Measurements from ENCODE around the gene GADD45A.
"Not testable (repeated sequence)": the region's sequence is repeated elsewhere in the genome, so short reads cannot be mapped to it uniquely, and the experiment has no call there.

The GADD45A gene, protein sequence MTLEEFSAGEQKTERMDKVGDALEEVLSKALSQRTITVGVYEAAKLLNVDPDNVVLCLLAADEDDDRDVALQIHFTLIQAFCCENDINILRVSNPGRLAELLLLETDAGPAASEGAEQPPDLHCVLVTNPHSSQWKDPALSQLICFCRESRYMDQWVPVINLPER

DNA sequence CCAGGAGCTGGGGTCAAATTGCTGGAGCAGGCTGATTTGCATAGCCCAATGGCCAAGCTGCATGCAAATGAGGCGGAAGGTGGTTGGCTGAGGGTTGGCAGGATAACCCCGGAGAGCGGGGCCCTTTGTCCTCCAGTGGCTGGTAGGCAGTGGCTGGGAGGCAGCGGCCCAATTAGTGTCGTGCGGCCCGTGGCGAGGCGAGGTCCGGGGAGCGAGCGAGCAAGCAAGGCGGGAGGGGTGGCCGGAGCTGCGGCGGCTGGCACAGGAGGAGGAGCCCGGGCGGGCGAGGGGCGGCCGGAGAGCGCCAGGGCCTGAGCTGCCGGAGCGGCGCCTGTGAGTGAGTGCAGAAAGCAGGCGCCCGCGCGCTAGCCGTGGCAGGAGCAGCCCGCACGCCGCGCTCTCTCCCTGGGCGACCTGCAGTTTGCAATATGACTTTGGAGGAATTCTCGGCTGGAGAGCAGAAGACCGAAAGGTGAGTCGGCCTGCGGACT, at the start of gene GADD45A:
Gene GADD45A, plus strand, starts transcription at position 135 of the 491 bp plus-strand sequence. Its CDS starts 294 bp downstream, at position 429.
- DNase-seq = peak; percentile 99

DNA sequence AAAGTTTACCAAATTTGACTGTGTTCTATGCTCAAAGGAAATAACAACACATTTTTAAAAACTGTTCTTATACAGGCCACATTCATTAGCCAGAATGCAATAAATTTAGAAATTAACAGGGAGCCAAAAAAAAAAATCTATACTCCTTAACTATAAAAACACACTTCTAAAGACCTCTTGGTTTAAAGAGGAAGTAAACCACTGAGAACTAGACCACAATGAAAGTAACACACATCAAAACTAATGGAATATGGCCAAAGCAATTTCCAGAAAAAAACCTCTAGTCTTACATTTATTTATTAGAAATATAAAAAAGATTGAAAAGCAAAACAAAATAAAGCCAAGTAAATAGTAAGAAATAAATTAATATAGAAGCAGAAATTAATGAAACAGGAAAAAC, 48.9 kb upstream of the GADD45A start:
- no peak for DNase-seq

DNA sequence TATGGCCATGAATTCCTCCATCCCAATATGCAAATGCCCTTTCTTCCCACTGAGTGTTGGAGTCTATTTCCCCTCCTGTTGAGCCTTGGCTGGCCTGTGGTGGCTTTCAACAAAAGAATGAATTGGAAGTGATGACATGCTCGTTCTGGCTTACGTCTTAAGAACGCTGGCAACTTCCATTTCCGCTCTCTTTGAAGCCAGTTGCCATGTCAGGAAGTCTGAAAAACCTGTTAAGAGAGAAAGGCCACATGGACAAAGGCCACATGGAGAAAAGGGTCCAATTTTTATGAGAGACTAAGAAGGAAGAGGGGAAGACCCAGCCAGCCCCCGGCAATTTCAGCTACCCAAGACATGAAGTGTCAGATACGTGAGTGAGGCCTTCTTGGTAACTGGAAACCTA, 45.6 kb upstream of the GADD45A start:
- no peak for DNase-seq

DNA sequence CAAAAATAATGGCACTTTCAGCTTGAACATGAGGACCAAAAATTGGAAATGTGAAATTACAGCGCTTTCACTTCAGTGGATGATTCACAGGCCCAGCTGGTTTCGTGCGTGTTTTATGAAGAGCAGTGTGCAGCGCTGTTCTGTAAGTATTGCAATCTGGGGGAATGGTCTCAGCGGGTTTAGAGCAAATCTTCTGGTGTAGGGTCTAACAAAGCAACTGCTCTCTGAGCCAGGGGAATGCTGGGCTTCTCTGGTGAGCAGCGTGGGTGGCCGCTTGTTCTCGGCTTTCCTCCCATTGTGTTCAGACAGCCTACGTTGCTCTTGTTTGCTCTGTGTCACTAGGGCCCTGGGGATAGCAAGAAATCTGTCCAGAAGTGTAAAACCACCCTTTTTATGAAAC, 42.4 kb upstream of the GADD45A start:
- no peak for DNase-seq

DNA sequence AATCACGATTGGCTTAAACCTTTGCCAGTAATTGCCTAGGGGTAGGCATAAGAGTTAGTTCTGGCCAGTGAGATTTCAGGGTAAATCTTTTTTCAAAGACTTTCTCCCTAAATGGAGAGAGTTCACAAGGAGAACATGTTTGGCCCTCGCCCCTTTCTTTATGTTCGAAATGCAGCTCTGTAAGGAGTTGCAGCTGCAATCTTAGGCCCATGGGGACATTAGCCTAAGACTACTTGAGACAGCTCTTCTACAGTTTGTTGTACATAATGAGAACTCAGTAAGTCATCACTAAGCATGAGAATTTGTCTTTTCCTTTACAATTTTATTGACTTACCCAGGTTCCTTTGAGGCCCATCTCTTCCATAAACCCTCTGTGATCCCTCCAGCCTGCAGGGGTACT, 40.4 kb upstream of the GADD45A start:
- DNase-seq = no peak

DNA sequence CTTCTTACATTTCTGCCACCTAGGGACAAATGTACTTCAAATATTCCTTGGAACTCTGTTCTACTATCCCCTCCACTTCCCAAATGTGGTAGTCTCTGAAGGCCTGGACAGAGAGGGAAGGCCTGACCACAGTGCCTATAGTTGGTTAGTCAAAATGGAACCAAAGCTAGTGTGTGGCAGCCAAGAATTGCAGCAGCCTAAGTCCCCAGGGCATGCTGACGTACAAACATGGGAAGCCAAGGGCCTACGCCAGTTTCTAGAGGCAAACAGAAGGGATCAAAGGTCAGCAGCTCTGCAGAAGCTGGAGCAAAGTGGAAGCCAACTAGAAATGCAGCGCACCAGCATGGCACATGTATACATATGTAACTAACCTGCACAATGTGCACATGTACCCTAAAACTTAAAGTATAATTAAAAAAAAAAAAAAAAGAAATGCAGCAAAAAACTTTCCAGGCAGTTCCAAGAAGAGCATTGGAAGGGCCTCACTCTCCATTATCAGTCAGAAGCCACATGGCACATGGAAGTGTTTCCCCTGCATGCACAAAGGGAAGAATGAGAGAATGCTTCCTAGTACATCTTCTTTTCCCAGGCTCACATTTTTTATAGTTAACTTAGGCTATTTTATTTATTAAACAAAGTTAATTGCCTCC, 39.4 kb upstream of the GADD45A start:
- no peak for DNase-seq

DNA sequence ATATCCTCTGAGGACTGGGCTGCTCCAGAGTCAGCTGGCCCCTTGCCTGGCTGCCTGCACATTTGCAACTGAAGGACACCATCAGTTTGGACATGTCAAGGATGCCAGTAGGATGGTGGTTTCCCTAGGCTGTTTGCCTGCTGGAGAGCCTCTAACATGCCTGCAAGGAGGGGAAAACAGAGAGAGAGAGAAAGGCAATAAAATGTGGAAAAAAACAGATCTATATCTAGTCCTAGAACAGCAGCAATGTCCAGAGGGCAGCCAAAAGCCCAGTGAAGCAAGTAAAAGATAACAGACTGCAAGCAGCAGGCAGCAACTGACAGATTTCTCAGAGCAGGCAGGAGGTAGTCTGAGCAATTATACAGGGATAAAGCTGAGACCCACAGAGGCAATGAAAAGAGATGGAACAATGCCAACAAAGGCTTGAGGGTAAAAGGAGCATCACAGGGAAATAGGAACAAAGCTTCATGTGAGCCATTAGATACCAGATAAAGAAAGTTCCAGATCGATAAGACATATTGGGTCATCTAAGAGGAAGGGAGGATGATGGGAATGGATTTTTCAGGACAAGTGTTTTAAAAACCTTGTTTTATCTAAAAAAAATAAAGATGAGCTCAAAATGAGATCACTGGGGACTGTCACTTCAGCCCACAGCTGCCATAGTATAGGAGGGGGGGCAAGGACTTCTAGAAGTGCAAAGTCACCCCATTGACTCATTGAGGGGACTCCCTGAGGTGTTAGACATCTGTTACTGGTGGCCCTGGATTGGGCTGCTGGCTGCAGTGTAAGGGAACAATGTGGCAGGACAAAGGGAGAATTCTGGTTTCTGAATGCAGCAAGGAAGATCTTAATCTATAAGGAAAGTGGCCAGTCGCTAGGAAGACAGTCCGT, 38.6 kb upstream of the GADD45A start:
- no peak for DNase-seq

DNA sequence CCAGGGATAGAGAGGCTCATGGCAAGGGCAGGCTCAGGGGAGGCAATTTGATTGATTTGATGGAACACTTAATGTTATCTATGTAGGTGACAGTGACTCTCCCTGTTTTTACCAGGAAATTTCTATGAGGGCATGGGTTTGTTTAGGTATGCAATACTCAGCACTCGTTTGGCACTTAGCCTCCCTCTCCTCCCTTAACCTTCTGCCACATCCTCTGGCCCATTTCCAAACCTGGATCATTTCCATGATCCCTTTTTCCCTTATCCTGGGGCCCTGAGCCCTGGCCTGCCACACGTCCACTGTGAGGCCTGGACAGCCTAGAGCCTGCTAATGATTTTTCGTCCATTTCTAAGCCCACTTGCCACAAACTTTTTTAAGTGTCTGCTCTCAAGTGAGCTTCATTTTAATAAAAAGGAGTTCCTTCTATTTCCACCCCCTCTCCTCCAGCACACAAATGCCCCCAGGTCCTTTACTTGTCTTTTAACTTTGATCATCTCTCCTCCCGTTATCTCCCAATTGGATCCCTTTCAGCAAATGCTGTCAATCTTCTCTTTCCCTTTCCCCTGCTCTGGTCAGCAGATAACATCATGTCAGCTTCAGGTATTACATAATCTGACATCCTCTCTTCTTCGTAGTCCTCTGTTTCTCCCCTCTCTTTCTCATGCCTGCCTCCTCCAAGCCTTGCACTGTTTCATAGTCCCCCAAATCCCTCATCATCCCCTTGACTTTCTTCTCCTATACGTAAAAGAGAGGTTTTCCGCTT, 37.8 kb upstream of the GADD45A start:
- DNase-seq = no peak

DNA sequence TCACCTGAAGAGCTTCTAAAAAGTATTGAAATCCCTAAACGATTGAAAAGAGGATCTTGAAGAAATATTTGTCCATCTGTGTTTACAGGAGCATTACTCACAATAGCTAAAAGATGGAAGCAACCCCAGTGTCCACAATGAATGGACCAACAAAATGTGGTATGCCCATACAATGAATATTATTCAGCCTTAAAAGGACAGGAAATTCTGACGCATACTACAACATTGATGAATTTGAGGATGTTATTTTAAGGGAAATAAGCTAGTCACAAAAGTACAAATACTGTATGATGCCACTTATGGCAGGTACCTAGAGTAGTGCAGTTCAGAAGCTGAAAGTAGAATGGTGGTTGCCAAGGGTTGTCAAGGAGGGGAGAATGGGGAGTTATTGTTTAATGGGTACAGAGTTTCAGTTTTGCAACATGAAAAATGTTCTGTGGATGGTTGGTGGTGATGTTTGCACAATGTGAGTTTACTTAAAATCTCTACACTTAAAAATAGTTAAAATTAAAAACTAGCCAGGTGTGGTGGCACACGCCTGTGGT, 37.1 kb upstream of the GADD45A start:
- DNase-seq = no peak

DNA sequence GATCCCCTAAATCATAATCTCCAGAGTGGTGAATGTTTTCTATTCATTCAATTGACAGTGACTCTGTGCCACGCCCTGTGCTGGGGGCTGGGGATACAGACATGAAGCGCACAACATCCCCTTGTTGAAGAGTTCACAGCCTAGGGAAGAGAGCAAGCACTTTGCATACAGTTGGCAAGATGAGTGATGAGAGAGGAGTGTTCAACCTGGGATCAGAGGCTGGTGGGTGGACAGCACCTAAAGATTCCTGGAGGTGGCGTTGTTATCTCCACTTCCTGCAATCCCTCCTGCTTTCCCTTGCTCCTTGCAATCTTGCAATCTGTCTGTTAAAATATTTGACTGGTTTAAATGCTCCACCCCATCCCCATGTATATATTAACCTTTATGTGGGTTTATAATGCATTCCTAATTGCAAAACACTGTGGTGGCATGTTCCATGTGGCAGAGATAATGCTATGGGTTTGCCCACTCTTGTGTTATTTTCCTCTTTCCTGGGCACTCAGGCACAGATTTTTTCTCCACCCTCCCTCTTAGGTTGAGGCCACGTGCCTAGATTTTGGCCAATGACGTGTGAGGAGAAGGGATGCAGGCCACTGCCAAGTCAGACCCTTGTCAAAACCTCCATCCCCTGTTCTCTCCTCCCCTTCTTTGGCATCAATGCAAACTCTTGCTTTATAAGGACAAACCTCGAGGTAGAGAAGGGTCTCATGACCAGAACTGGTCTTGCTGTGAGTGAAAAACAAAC, 36.2 kb upstream of the GADD45A start:
- no peak for DNase-seq

DNA sequence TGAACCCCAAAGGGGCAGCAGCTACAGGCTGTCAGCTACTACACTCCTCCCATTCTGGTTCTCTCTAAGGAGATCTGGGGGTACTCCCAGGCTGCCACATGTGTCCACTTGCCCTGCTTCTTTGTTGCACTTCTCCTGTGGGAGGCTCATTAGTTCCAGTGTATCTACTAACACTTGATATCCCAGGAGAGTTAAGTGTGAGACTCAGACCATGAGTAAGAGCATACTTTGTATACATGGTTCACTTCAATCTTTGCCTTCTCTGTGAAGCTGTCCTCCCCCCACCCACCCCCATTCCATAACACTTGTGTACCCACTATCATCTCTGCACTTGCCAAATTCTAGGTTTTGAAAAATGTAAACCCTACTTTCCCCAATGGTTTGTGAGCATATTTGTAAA, 34.9 kb upstream of the GADD45A start:
- DNase-seq = no peak

DNA sequence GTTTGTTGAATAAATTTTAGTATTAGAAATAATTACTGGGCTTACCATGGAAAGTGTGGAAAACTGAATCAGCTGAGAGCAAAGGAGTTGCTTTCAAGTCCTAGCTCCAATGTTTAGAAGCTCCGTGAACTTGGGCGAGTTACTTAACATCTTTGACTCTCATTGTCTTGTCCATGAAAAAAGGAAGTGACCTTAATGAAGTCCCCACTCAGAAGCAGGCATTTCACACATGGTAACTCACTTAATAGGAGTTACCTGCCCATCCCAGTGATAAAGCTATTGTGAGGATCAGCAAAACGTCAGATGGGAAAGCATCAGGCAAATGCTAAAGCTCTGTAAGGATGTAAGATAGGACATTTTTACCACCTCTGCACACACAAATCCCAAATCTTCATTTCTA, 34.0 kb upstream of the GADD45A start:
- no peak for DNase-seq

DNA sequence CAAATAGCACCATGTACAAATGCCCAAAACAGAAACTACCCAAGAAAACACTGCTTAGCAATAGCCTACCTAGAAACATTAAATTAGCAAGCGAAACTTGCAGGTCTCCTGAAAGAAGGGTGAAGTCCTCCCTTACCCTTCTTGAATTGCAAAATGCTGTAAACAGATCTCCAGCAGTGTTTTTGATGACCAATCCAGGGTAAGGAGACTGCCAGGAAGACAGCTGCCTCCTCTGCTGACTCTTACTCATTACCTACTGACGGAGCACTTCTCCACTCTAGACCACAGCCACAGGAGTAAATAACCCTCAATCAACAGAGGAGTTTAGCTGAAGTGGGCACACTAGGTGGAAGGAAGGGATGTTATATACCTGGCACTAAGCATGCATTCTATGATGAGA, 32.2 kb upstream of the GADD45A start:
- DNase-seq = peak; percentile 19

DNA sequence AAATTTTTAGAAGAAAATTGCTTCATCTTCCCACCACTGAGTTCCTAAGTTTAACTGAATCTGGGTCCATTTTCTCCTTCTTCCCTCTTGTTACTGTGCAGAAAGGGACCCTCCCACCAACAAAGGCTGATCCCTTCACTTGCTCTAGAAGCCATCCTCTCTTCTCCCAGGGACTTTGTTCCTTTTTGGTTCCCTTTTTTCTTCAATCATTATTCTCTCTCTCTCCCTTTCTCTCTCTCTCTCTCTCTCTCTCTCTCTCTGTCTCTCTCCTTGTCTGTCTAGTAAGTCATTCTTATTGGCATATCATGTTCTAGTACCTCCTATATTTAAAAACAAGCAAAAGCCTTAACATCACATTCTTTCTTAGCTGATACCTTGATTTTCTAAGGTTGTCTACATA, 31.7 kb upstream of the GADD45A start:
- no peak for DNase-seq

DNA sequence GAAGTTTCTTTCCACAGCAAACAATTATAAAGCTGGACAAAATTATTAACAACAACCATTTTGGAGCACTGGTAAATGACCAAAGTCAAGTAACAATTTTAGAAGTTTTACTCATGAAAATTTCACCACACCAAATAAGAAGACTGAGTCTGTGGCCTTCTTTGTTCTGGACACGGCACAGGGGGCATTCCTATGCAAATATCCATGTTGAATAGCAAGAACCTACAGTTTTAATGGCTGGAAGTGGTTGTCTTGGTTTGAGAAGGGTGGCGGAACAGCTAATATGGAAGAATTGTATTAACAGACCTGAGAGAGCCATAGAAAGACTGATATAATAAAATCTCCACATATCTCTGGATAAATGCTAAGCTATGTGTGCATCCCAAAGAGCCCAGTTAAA, 29.4 kb upstream of the GADD45A start:
- no peak for DNase-seq

DNA sequence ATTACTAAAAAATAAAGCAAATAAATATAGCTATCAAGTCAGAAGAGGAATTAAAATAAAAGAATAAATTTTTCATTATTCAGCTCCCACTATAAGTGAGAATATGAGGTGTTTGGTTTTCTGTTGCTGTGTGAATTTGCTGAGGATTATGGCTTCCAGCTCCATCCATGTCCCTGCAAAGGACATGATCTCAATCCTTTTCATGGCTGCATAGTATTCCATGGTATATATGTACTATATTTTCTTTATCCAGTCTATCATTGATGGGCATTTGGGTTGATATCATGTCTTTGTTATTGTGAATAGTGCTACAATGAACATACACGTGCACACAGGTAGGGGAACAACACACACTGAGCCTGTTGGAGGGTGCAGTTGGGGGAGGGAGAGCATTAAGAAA, 27.8 kb upstream of the GADD45A start:
- DNase-seq = not testable (repeated sequence)

DNA sequence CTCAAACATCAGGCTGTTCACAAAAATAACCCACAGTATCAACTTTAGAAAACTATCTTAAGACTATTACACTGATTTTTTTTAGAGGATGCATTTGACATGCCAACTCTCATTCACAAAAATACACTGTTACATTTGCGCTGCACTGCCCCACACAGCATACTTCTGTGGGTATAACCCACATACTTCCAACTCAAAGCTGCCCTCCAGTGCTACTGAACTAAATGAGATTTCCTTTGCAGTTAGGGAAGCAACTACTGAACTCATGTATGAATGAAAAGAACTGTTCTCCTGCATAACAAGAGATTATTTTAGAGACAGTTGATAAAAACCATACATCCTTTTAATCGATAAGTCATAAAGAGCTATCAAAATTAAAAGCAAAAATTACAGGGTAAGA, 25.8 kb upstream of the GADD45A start:
- DNase-seq = no peak

DNA sequence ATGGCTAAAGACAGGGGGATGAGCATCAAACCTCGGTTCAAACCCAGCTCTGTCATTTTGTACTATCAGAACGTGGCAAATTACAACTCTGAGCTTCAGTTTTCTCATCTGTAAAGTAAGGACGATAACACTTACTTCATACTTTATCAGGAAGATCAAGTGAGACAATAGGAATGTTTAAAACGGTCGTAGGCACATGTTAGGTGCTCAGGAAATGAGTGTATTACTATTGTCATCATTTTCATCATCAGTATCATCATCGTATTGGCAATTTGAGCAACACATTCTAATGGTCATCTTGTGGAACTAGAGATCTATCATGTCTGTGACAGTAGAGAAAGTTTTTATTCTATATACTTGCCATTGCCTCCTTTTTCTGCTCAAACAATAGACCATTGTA, 22.1 kb upstream of the GADD45A start:
- DNase-seq = no peak

DNA sequence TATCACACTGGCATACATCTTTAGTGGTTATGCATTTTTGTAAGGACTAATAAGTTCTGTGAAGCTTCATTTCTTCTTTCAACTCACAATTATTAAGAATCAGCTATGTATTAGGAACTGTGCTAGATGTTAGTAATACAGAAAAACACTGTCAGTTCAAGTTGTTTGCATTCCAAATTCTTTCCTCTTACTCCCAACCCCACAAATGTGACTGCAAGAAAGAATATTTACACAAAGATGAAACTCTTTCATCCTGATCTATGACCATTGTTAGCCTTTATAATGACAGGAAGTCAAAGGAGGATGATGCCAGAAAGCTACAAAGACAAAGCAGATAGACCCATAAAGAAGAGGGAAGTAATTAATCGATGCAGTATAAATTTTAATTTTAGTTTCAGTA, 21.0 kb upstream of the GADD45A start:
- DNase-seq = no peak

DNA sequence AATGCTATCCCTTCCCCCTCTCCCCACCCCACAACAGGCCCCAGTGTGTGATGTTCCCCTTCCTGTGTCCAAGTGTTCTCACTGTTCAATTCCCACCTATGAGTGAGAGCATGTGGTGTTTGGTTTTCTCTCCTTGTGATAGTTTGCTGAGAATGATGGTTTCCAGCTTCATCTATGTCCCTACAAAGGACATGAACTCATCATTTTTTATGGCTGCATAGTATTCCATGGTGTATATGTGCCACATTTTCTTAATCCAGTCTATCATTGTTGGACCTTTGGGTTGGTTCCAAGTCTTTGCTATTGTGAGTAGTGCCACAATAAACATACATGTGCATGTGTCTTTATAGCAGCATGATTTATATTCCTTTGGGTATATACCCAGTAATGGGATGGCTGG, 19.7 kb upstream of the GADD45A start:
- not testable (repeated sequence) for DNase-seq

DNA sequence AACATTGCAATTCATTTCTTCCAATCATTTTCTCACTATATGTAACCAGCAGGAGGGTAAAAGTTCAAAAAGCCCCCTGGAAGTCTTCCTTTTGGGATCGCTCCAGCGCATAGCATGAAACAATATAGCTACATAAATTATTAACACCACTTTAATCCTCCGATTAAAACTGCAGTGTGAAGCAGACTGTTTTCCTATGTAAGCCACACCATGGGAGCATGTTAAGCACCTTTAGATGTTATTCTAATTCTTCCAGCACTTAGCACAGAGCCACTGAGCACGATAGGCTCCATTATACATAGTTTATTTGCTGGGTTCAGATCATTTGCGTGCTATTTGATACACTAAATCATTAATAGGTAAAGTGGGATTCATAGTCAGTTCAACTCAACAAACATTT, 18.4 kb upstream of the GADD45A start:
- DNase-seq = no peak

DNA sequence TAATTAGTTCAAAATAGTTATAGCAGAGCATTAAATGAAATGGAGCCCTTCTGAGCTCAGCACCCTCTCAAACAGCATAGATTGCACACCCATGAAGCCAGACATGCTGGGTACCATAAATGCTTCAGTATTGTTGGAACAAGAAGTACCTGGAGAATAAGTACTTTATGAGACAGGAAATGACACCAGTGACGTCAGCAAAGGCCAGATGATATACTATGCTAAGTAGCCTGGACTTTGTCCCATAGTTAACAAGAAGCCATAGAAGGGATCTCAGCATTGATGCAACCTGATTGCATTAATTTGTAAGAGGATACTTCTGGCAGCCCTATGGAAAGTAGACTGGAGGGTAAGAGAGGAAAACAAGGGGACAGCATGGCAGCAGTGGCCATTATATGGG, 16.3 kb upstream of the GADD45A start:
- no peak for DNase-seq

Data from activated CD4-positive, alpha-beta T cell treated with anti-CD3 and anti-CD28 coated beads, Interleukin-10, Interleukin-2, amounts not matched to agents 100 ng/mL and 50 ng/mL, durations not matched to agents 16 hours and 8 hours (primary cell).